Hepatocyte (in vitro differentiated cells): ENCODE data around the gene LCP1. TPM values are rescaled to one million over a fixed set of nuclear protein-coding genes. Genes with fewer than 3 reads are reported as not detected.
A peak's percentile ranks its signal among the peaks of the same experiment; 100 is the strongest.

Experiments used
- DNase-seq: peaks from one replicate; pipeline ENCODE4 v3.0.0-alpha.2; 2016; ENCODE audit warnings: low spot score
- H2AFZ ChIP-seq: fragments of 200-600 bp; sonication (generic); 2 replicates; pipeline ENCODE4 v1.6.0; 2016; ENCODE audit warnings: antibody characterized with exemption, mild to moderate bottlenecking
- H3K27ac ChIP-seq: fragments of 200-600 bp; sonication (generic); 2 replicates; pipeline ENCODE4 v1.5.1; 2016; ENCODE audit warnings: mild to moderate bottlenecking
- H3K27me3 ChIP-seq: fragments of 200-600 bp; sonication (generic); 2 replicates; pipeline ENCODE4 v1.6.1; 2016
- H3K36me3 ChIP-seq: fragments of 200-600 bp; sonication (generic); replicated peaks from 2 replicates; pipeline ENCODE4 v1.5.1; 2016; ENCODE audit warnings: low read depth; ENCODE audit not compliant: insufficient read depth
- H3K4me1 ChIP-seq: fragments of 200-600 bp; sonication (generic); 2 replicates; pipeline ENCODE4 v1.5.1; 2016; ENCODE audit warnings: mild to moderate bottlenecking, moderate library complexity; ENCODE audit not compliant: insufficient read depth
- H3K4me2 ChIP-seq: fragments of 200-600 bp; sonication (generic); 2 replicates; pipeline ENCODE4 v1.6.0; 2016
- H3K4me3 ChIP-seq: fragments of 200-600 bp; sonication (generic); 2 replicates; pipeline ENCODE4 v1.5.1; 2016; ENCODE audit warnings: mild to moderate bottlenecking
- H3K79me2 ChIP-seq: fragments of 200-600 bp; sonication (generic); 2 replicates; pipeline ENCODE4 v1.6.0; 2017; ENCODE audit warnings: mild to moderate bottlenecking
- H3K9me2 ChIP-seq: fragments of 200-600 bp; sonication (generic); replicated peaks from 2 replicates; pipeline ENCODE4 v1.6.0; 2017; ENCODE audit warnings: mild to moderate bottlenecking; ENCODE audit not compliant: insufficient read depth
- H3K9me3 ChIP-seq: fragments of 200-600 bp; sonication (generic); 2 replicates; pipeline ENCODE4 v1.5.1; 2016; ENCODE audit warnings: low read depth, mild to moderate bottlenecking
- H4K20me1 ChIP-seq: fragments of 200-600 bp; sonication (generic); 2 replicates; pipeline ENCODE4 v1.6.0; 2016; ENCODE audit warnings: mild to moderate bottlenecking; ENCODE audit not compliant: insufficient read depth, poor library complexity, severe bottlenecking
- CTCF ChIP-seq: fragments of 200-600 bp; sonication (generic); IDR thresholded peaks from 2 replicates; pipeline ENCODE4 v1.5.1; 2016; ENCODE audit warnings: antibody characterized with exemption, mild to moderate bottlenecking; ENCODE audit not compliant: poor library complexity
- EZH2 ChIP-seq: fragments of 200-600 bp; sonication (generic); IDR thresholded peaks from 2 replicates; pipeline ENCODE4 v1.6.1; 2016; ENCODE audit warnings: antibody characterized with exemption, mild to moderate bottlenecking, borderline replicate concordance
- EZH2phosphoT487 ChIP-seq: fragments of 200-600 bp; sonication (generic); IDR thresholded peaks from one replicate; pipeline ENCODE4 v1.6.1; 2018; ENCODE audit warnings: antibody characterized with exemption, mild to moderate bottlenecking, low read depth, moderate library complexity; ENCODE audit not compliant: unreplicated experiment, severe bottlenecking
- WGBS: methylation state at CpG from one replicate; pipeline ENCODE4 v1.1.6; 2016; ENCODE audit warnings: low lambda C conversion rate; ENCODE audit errors: missing lambda C conversion rate; 5-methylcytosine and 5-hydroxymethylcytosine counted together
- polyA plus RNA-seq: library from polyadenylated mRNA; unstranded; fragments of >200 nt; fragmentation: Nextera tagmentation; extraction: Ambion mirVana; gene quantifications from 2 replicates; pipeline ENCODE4 v1.2.1, GENCODE V29; 2016
- total RNA-seq: library from RNA; depleted of rRNA; stranded (reverse); fragments of >200 nt; gene quantifications from 2 replicates; pipeline ENCODE4 v1.2.3, GENCODE V29; 2014

LCP1 gene
- total and polyA plus RNA-seq, 2 experiments from 2014 or later = 18.9 to 30.6 TPM

DNA sequence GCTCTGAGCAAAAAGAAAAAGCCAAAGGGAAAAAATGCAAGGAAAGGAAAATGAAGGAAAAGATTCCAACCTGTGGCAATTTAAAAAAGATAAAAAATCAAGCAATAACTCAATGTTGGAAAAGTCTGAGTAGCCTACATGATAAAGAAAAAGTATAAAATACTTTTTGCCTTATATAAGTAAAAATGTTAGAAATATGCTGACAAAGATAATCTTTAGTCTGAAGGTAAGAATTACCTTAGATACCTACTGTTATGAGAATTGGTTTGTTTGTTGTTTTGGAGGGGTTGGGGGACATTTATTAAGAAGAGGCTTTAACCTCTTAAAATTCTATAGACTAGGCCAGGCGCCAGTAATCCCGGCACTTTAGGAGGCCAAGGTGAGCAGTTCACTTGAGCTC lies 47.5 kb downstream of the LCP1 start:
- 78% methylated on average over 2 of the region's 2 CpGs for WGBS
- DNase-seq = no peak
- Histone ChIP-seq H3K4me2 (no peak overlapping the region), H3K4me1 (peaks cover 3% of the 10 kb centered on the region), H3K79me2 (no peaks in the 10 kb centered on the region), H3K9me2 (no peaks in the 10 kb centered on the region), H3K4me3 (no peak overlapping the region), H2AFZ (no peak overlapping the region), H3K9me3 (no peaks in the 10 kb centered on the region), H3K27ac (peak overlapping the region; percentile 54), H3K36me3 (no peaks in the 10 kb centered on the region), H3K27me3 (no peaks in the 10 kb centered on the region), H4K20me1 (no peaks in the 10 kb centered on the region)
- TF ChIP-seq EZH2phosphoT487 (no peak), EZH2 (no peak), CTCF (no peak)

DNA sequence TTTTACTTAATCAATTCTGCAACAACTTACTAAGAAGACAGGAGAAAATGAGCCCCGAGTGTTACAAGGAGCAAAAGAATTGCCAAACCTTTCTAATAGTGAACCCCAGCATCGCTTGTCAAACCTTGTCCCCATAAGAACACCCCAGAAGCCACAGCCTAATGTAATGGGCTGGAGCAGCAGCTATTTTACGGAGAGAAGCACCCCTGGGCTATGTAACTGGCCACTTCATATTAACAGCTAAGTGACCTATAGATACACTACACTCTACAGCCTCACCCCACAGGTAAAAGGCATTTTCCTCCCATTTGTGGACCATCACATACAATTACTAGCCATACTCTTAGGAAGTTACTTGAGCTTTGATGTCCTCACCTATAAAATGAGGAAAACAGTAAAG lies 49.9 kb downstream of the LCP1 start:
- H3K27me3 ChIP-seq = no peaks in the 10 kb centered on the region
- H3K9me3 ChIP-seq = no peaks in the 10 kb centered on the region
- peaks cover 3% of the 10 kb centered on the region for H3K4me1 ChIP-seq
- H3K36me3 ChIP-seq = no peaks in the 10 kb centered on the region
- DNase-seq = no peak
- no peak for TF ChIP-seq CTCF
- no peak for TF ChIP-seq EZH2phosphoT487
- no peak for TF ChIP-seq EZH2
- H3K79me2 ChIP-seq = no peaks in the 10 kb centered on the region
- no peak overlapping the region for H3K4me3 ChIP-seq
- no peaks in the 10 kb centered on the region for H4K20me1 ChIP-seq
- H3K27ac ChIP-seq = no peak overlapping the region
- WGBS = 87% methylated on average over 3 of the region's 3 CpGs
- no peaks in the 10 kb centered on the region for H3K9me2 ChIP-seq
- no peak overlapping the region for H3K4me2 ChIP-seq
- H2AFZ ChIP-seq = no peak overlapping the region

DNA sequence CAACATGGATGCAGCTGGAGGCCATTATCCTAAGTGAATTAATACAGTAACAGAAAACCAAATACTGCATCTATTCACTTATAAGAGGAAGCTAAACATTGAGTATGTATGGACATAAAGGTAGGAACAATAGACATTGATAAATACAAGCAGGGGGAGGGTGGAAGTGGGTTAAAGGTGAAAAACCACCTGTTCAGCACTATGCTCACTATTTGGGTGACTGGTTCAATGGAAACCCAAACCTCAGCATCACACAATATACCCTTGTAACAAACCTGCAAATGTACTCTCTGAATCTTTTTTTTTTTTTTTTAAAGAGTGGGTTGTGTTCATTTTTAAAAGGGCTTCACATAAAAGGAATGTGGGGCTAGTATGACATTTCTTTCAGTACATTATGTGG lies 50.3 kb downstream of the LCP1 start:
- Histone ChIP-seq H4K20me1 (no peaks in the 10 kb centered on the region), H3K27ac (no peak overlapping the region), H3K27me3 (no peaks in the 10 kb centered on the region), H3K36me3 (no peaks in the 10 kb centered on the region), H3K79me2 (no peaks in the 10 kb centered on the region), H3K9me3 (no peaks in the 10 kb centered on the region), H3K4me1 (peaks cover 3% of the 10 kb centered on the region), H3K4me2 (no peak overlapping the region), H3K4me3 (no peak overlapping the region), H2AFZ (no peak overlapping the region), H3K9me2 (no peaks in the 10 kb centered on the region)
- TF ChIP-seq EZH2phosphoT487 (no peak), EZH2 (no peak), CTCF (no peak)
- no peak for DNase-seq
